NCI-H2171 (cell line): Measurements from ENCODE around the gene GALNT4.

Experiments used
- DNase-seq: peaks from one replicate; lab custom pipeline; 2025; lab: John Stamatoyannopoulos, UW

Gene GALNT4

GRCh38 chr12:89524541-89525304 is at the start of gene GALNT4:
Gene GALNT4 (minus strand): TSS chr12:89524796. CDS start chr12:89524549, 247 bp downstream.
- DNase-seq, result no peak

- no peak for DNase-seq
Measured at GRCh38 chr12:89573051-89573810, 48.6 kb upstream of the GALNT4 start.

GRCh38 chr12:89571491-89572195 is 47.0 kb upstream of the GALNT4 start:
- no peak for DNase-seq

GRCh38 chr12:89568484-89568883 is 43.9 kb upstream of the GALNT4 start:
- no peak for DNase-seq

- DNase-seq, result no peak
Measured at GRCh38 chr12:89567691-89568239, 43.2 kb upstream of the GALNT4 start.

GRCh38 chr12:89566615-89567014 is 42.0 kb upstream of the GALNT4 start:
- no peak for DNase-seq

GRCh38 chr12:89565002-89565401 is 40.4 kb upstream of the GALNT4 start:
- DNase-seq, result no peak

DNA sequence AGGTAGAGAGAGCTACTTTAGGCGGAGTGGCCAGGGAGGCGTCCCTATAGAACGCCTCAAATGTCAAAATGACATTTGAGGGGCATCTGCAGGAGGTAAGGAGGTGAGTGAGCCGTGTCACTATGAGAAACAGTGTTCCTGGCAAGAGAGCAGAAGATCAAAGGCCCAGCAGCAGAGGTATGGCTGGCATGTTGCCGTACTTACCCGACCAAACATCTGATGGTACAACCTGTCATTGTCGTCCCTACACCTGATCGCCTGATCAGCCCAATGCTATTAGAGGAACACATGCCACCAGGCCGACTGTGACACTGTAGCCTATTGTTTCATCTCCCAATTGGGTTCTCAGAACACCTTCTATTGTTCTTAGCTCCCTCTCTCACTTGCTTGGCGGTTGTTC is 35.2 kb upstream of the GALNT4 start:
- DNase-seq, result no peak

- DNase-seq, result no peak
Measured at GRCh38 chr12:89556976-89557375, 32.4 kb upstream of the GALNT4 start.

DNA sequence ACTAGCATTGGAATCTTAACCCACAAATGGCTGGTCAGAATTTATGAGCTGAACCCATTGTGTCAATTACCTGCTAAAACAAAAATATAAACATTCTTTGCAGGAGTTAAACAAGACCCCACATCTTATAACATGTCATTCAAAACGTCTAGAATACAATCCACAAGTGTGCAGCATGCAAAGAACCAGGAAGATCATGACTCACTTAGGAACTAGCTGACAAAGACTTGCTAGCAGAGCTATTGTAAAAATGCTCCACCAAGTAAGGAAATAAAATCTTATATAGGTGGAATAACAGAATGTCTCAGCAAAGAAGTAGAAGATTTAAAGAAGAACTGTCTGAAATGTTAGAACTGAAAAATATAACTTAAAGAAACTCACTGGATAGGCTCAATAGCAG is 27.8 kb upstream of the GALNT4 start:
- DNase-seq, result no peak

DNA sequence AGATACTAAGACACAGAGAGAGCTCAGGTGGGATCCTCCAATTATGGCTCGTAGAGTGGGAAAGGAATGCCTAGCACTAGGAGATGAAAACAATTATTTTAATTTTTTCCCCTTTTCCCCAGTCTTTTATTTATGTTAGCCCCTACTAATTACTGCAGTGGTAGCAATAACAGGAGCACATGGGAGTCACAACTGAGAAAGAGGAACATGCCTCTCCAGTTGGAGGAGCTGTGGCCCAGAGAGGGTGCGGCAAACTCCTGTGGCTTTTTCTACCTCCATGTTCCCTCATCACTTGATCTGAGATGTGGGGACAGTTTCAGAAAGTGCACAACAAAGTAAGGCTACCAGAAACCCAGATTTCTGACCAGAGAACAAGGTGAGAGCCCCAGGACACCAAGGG is 27.2 kb upstream of the GALNT4 start:
- DNase-seq, result no peak

DNA sequence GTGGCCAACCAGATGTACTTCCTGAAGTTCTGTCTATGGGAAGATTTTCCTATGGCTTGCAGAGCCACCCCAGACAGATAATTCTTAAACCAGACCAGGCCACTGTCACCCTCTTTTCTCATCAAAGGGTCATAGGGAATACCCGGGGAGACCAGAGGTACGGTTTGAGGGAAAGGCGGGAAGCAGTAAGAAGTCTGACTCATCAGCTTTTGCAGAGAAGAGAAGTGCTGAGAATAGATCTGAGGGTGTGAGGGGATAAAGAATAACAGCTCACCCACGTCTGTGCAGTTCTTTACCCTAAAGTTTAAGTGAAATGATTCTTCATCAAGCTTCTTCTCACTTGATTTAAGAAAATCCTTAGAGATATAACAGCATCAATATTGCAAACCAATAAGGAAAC is 22.5 kb upstream of the GALNT4 start:
- DNase-seq, result no peak

GRCh38 chr12:89546151-89546550 is 21.6 kb upstream of the GALNT4 start:
- no peak for DNase-seq

GRCh38 chr12:89544681-89545184 is 20.1 kb upstream of the GALNT4 start:
- DNase-seq, result peak; percentile 44

GRCh38 chr12:89544022-89544421 is 19.4 kb upstream of the GALNT4 start:
- DNase-seq, result no peak

- DNase-seq, result peak; percentile 53
Measured at GRCh38 chr12:89542912-89543592, 18.5 kb upstream of the GALNT4 start.

- no peak for DNase-seq
Measured at GRCh38 chr12:89542236-89542635, 17.6 kb upstream of the GALNT4 start.

DNA sequence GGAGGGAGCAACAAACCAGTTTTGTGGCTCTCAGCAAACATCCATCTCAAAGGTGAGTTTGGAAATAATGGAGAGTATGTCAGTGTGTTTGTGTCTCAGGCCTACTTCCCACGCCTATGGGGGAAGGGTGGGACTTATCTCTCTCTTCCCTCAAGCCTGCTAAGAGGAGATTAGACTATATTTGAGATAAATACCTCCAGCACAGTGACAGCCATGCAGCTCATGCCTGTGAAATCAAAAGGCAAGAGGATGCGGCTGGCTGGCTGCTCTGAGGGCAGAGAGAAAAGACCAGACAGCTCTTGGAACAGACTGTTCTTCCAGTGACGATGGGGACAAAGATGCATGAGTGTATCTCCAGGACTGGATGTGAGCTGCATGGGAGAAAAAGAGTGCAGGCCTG is 16.0 kb upstream of the GALNT4 start:
- no peak for DNase-seq

DNA sequence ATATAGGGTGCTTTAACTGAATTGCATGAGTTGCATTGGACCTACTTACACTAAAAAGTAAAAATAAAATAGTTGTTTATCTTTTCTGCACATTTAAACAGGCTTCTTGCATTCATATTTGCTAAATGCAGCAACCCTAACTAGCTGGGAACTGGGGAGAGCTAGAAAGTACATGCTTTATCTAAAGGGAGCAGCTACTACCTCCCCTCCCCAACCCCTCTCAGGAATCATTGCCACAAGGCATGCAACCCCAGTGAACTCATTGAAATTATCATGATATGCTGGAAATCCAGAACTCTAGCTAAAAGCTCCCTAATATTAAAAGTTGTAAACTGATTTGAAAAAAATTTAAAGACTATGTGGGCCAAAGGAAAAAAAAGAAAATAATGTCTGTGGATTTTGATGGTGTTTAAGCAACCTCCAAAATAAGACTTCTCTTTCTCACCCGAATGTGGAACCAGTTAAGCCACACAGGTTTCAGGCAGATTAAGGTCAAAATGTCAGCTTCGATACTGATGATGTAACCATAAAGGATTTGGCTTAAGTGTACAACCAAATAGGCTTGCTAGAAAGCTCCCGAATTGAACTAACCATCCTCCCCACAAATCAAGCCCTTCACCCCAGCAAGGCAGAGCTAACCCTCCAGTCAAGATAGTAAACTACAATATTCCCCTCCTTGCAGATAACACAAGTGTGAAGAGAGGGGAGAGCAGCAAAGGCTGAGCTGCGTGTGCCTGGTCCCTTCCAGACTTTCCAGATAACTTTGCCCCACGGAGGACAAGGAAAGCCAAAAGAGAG is 15.0 kb upstream of the GALNT4 start:
- no peak for DNase-seq

DNA sequence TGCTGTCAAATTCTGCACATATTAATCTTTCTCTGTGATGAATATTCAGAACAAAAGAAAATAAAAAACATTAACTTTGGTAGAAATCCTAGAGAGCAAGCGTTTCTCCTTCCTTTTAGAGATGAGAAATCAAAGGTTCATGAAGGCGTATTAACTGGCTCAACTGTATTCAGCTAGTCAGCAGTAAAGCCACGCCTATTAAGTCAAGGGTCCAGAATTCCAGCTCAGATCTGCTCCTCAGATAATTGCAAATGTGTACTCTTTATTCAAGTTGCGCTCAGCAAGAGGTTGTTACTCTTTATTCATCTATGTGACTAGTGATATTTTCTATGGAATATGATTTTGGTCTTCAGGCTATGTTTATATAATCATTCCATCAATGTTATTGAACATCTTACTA is 14.3 kb upstream of the GALNT4 start:
- no peak for DNase-seq

DNA sequence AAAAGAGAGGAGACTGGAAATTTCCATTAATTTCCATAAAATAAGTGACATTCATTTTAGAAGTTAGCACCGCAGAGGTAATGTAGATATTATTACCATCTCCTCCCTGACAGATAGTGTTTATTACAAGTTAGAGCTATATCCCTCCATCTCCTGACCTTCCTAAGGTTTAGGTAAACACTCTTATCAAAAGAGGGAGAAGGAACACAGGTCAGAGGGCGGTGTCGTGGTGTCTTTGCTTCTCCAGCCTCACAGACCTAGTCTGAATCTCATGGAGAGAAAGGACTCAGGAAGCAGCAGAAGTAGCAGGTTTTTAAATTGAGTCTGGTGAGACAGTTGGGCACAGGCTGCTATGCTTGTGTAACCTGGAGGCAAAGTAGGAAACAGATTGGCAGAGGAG is 12.8 kb upstream of the GALNT4 start:
- DNase-seq, result no peak
